Large intestine (tissue), 3 donors: ENCODE data around the gene TBCCD1. TPM values are rescaled to one million over a fixed set of nuclear protein-coding genes. Genes with fewer than 3 reads are reported as not detected.

Experiments
- DNase-seq, 2 donors: peaks; one replicate each; pipeline versions ENCODE4 v3.0.0 to v3.0.0-alpha.2; 2013
- H3K27ac ChIP-seq: one replicate; pipeline ENCODE4 v1.5.1; 2013; ENCODE audit warnings: low read length
- H3K27me3 ChIP-seq: 2 replicates; pipeline ENCODE4 v1.6.1; 2013; ENCODE audit warnings: low read length; ENCODE audit not compliant: control insufficient read depth, insufficient read depth
- H3K36me3 ChIP-seq: 2 replicates; pipeline ENCODE4 v1.6.1; 2013; ENCODE audit warnings: low read length; ENCODE audit not compliant: control insufficient read depth, insufficient read depth
- H3K4me1 ChIP-seq: one replicate; pipeline ENCODE4 v1.6.1; 2013; ENCODE audit warnings: low read length; ENCODE audit not compliant: control insufficient read depth, insufficient read depth
- H3K4me3 ChIP-seq: one replicate; pipeline ENCODE4 v1.5.1; 2013; ENCODE audit warnings: low read length
- H3K9me3 ChIP-seq: one replicate; pipeline ENCODE4 v1.6.1; 2013; ENCODE audit warnings: mild to moderate bottlenecking, low read depth, low read length, moderate library complexity; ENCODE audit not compliant: control insufficient read depth
- WGBS: methylation state at CpG from one replicate; pipeline ENCODE4 v1.1.5; 2013; ENCODE audit warnings: low lambda C conversion rate; ENCODE audit not compliant: insufficient coverage; 5-methylcytosine and 5-hydroxymethylcytosine counted together
- polyA plus RNA-seq: library from polyadenylated mRNA; unstranded; fragments of 120-200 nt; gene quantifications from one replicate; pipeline ENCODE4 v1.2.1, GENCODE V29; 2013

The TBCCD1 gene
- polyA plus RNA-seq, 1 donor, result 15.6 TPM

GRCh38 chr3:186552408-186553031, 14.6 kb downstream of the TBCCD1 start:
- H3K4me3 ChIP-seq, result no peak overlapping the region
- no peaks in the 10 kb centered on the region for H3K27me3 ChIP-seq
- no peaks in the 10 kb centered on the region for H3K4me1 ChIP-seq
- H3K27ac ChIP-seq, result no peak overlapping the region
- no peaks in the 10 kb centered on the region for H3K9me3 ChIP-seq
- DNase-seq, result peak; percentile 25 to 54
- 20% methylated on average over 2 of the region's 5 CpGs for WGBS
- H3K36me3 ChIP-seq, result peaks cover 32% of the 10 kb centered on the region

GRCh38 chr3:186551387-186551786, 15.8 kb downstream of the TBCCD1 start:
- no peak for DNase-seq
- H3K4me1 ChIP-seq, result no peaks in the 10 kb centered on the region
- H3K9me3 ChIP-seq, result no peaks in the 10 kb centered on the region
- H3K27me3 ChIP-seq, result no peaks in the 10 kb centered on the region
- H3K27ac ChIP-seq, result no peak overlapping the region
- WGBS, result no CpG with 5 or more reads among the region's 6 CpGs
- no peak overlapping the region for H3K4me3 ChIP-seq
- H3K36me3 ChIP-seq, result peaks cover 30% of the 10 kb centered on the region

GRCh38 chr3:186549497-186549896, 17.6 kb downstream of the TBCCD1 start:
- Histone ChIP-seq H3K9me3 (no peaks in the 10 kb centered on the region), H3K4me3 (no peak overlapping the region), H3K36me3 (peaks cover 20% of the 10 kb centered on the region), H3K27ac (no peak overlapping the region), H3K27me3 (no peaks in the 10 kb centered on the region), H3K4me1 (no peaks in the 10 kb centered on the region)
- WGBS, result 100% methylated on average over 1 of the region's 3 CpGs
- no peak for DNase-seq

DNA sequence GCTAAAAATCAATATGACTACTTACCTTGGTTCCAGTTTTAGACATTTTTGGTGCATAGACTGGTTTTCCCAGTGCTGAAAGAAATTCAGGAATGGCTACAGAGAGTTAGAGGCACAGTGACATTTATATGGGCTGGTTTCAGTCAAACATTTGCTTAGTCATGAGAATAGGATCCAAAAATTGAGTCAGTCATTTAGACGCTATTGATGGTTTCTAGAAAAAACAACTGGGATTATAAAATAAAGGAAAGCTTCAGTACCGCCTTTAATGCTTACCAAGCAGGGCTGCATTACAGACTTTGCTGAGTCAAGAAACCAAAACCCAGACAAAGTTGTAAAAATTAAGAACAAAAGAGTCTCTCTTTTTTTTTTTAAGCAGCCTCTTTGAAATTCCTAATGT, 22.9 kb downstream of the TBCCD1 start, which contains the start of gene CRYGS:
Gene CRYGS (minus strand): TSS at position 100 of the 400 bp plus-strand sequence. CDS start 54 bp downstream, at position 46.
- H3K27me3 ChIP-seq, result no peaks in the 10 kb centered on the region
- H3K9me3 ChIP-seq, result no peaks in the 10 kb centered on the region
- 100% methylated on average over 1 of the region's 2 CpGs for WGBS
- no peak within 1 kb of the TSS for H3K27ac ChIP-seq
- H3K4me3 ChIP-seq, result no peak within 1 kb of the TSS
- no peaks in the 10 kb centered on the region for H3K4me1 ChIP-seq
- DNase-seq, result no peak
- peaks cover 12% of the 10 kb centered on the region for H3K36me3 ChIP-seq

DNA sequence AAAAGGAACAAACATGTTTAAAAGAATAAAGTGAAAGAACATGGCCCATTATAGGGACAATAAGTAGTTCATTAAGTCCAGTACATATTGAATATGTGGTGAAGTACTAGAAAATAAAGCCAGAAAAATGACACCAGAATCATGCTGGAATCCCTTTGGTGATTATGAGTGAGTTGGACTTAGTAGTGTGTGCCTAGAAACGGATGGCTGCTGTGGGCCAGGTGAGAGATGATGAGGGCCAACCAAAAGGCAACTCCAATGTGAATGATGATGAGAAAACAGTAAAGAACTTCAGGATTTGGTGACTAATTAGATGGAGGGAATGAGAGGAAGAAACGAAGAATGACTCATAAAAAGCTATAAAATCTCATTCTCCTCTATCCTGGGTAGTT, 26.3 kb downstream of the TBCCD1 start:
- Histone ChIP-seq H3K9me3 (no peaks in the 10 kb centered on the region), H3K27ac (no peak overlapping the region), H3K4me3 (no peak overlapping the region), H3K36me3 (peaks cover 5% of the 10 kb centered on the region), H3K27me3 (no peaks in the 10 kb centered on the region), H3K4me1 (no peaks in the 10 kb centered on the region)
- WGBS, result 71% methylated on average over 1 of the region's 2 CpGs
- no peak for DNase-seq

DNA sequence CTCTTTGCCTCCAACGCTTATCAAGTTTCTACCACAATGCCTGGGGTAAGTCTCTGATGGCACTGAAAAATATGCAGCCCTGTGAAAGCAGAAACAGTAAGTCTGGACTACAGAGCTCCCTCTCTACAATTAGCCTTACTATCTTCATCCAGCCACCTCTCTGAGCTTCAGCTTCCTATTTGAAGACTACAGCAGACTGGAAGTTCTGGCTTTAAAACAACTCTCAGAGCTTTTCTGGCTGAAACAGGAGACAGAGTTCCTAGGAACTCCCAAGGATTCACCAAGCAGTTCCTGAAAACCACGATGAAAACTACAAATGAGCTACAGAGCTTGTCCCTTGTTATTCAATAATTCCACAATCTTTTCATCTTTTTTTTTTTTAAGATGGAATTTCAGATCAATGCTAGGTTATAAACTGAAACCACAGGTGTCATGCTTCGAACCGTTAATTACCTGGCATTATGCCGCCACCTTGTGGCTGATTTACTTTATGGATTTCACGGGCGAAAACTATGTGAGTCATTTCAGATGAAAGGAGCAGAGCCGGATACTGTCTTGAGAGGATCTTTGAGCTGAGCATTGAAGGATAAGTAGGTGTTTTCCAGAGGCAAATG, 26.8 kb downstream of the TBCCD1 start:
- Histone ChIP-seq H3K4me1 (no peaks in the 10 kb centered on the region), H3K36me3 (peaks cover 5% of the 10 kb centered on the region), H3K27ac (no peak overlapping the region), H3K4me3 (no peak overlapping the region), H3K27me3 (no peaks in the 10 kb centered on the region), H3K9me3 (no peaks in the 10 kb centered on the region)
- DNase-seq, result peak; percentile 72 to 77
- WGBS, result no CpG with 5 or more reads among the region's 8 CpGs

- Histone ChIP-seq H3K27ac (no peak overlapping the region), H3K4me3 (no peak overlapping the region), H3K4me1 (no peaks in the 10 kb centered on the region), H3K27me3 (no peaks in the 10 kb centered on the region), H3K36me3 (no peaks in the 10 kb centered on the region), H3K9me3 (no peaks in the 10 kb centered on the region)
- WGBS, result no CpG with 5 or more reads among the region's 3 CpGs
- no peak for DNase-seq
These were observed 28.4 kb downstream of the TBCCD1 start for GRCh38 chr3:186538779-186539178.

- H3K4me3 ChIP-seq, result no peak overlapping the region
- no peak for DNase-seq
- no peak overlapping the region for H3K27ac ChIP-seq
These were observed 30.0 kb downstream of the TBCCD1 start for GRCh38 chr3:186536883-186537844.

DNA sequence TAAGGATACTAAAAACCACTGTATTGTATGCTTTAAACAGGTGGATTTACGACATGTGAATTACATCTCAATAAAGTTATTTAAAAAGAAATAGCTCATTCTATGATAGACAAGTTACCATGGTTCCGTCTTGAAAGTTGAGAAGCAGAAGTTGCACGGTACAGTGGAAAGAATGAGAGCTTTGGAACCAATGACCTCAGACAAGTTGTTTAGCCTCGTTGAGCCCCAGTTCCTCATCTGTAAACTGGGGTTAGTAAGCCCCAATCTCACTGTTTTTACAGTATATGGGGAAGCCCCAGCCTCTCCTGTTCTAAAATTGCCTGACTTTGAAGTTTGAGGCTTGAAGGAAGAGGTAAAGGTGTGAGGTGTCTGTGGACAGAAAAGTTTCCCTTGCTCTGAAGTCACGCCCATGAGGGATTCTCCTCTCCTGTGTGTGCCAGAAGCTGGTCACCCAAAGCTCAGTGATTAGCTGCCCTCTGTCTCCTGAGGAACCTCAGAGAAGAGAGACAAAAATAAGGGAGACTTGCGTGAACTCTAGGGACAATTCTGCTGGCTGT, 32.9 kb downstream of the TBCCD1 start:
- H3K9me3 ChIP-seq, result no peaks in the 10 kb centered on the region
- H3K4me3 ChIP-seq, result no peak overlapping the region
- H3K27me3 ChIP-seq, result no peaks in the 10 kb centered on the region
- no peaks in the 10 kb centered on the region for H3K36me3 ChIP-seq
- DNase-seq, result no peak
- WGBS, result 93% methylated on average over 2 of the region's 6 CpGs
- H3K4me1 ChIP-seq, result no peaks in the 10 kb centered on the region
- H3K27ac ChIP-seq, result no peak overlapping the region

More at GRCh38 chr3:186536883-186537844, 30.0 kb downstream of the TBCCD1 start:
- Histone ChIP-seq H3K9me3 (no peaks in the 10 kb centered on the region), H3K36me3 (no peaks in the 10 kb centered on the region), H3K27me3 (no peaks in the 10 kb centered on the region), H3K4me1 (no peaks in the 10 kb centered on the region)

DNA sequence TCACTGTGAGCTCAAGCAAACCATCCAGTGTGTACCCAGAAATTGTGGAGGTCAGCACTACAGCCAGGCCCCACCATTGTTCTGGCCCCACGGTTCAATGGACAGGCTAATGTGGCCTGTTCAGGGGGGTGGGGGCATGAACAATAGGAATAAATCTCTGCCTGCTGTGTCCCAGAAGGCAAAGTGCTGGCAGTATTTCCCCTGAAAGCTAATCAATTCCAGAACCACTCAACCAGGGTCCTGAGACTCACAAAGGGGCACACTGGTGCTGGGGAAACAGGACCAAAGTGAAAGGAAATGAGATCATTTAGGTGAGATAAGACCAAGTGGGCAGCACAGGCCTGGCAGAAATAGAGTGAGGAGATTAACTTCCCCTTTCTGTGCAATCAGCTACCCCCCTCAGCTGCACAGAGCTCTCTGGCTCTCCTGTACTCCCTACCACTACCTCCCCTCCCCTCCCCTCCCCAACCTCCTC, 34.5 kb downstream of the TBCCD1 start:
- no CpG with 5 or more reads among the region's 1 CpG for WGBS
- DNase-seq, result no peak
- no peaks in the 10 kb centered on the region for H3K27me3 ChIP-seq
- no peak overlapping the region for H3K4me3 ChIP-seq
- no peaks in the 10 kb centered on the region for H3K9me3 ChIP-seq
- H3K4me1 ChIP-seq, result no peaks in the 10 kb centered on the region
- H3K27ac ChIP-seq, result no peak overlapping the region
- H3K36me3 ChIP-seq, result no peaks in the 10 kb centered on the region
